ENCODE measurements around the gene UBAP2L.

The UBAP2L gene

GRCh38 chr1:154220071-154220969, at the start of gene UBAP2L:
Gene UBAP2L (plus strand): TSS chr1:154220955. CDS start chr1:154225124, 4,169 bp downstream.
- peak; percentile 98 to 99 for DNase-seq

- no peak for DNase-seq
Observed at GRCh38 chr1:154171223-154171583, 49.6 kb upstream of the UBAP2L start.

GRCh38 chr1:154171880-154172279, 48.9 kb upstream of the UBAP2L start:
- DNase-seq = no peak

GRCh38 chr1:154174654-154175053, 46.1 kb upstream of the UBAP2L start:
- DNase-seq = no peak

- DNase-seq = no peak
Observed at GRCh38 chr1:154176337-154176736, 44.4 kb upstream of the UBAP2L start.

GRCh38 chr1:154178013-154178412, 42.7 kb upstream of the UBAP2L start:
- DNase-seq = no peak

GRCh38 chr1:154178911-154179811, 41.6 kb upstream of the UBAP2L start:
- no peak for DNase-seq

GRCh38 chr1:154179946-154180687, 40.6 kb upstream of the UBAP2L start:
- no peak for DNase-seq

- no peak for DNase-seq
Observed at GRCh38 chr1:154181944-154182343, 38.8 kb upstream of the UBAP2L start.

- peak; percentile 88 to 89 for DNase-seq
Observed at GRCh38 chr1:154182344-154183045, 38.3 kb upstream of the UBAP2L start.

- peak; percentile 98 to 99 for DNase-seq
Observed at GRCh38 chr1:154183046-154183915, 37.5 kb upstream of the UBAP2L start.

- peak; percentile 80 to 83 for DNase-seq
Observed at GRCh38 chr1:154186177-154186576, 34.6 kb upstream of the UBAP2L start.

GRCh38 chr1:154186852-154187501, 33.8 kb upstream of the UBAP2L start:
- no peak for DNase-seq

GRCh38 chr1:154190550-154190949, 30.2 kb upstream of the UBAP2L start:
- no peak for DNase-seq

- DNase-seq = no peak
Observed at GRCh38 chr1:154191990-154192461, 28.7 kb upstream of the UBAP2L start, which contains the start of gene TPM3. Gene TPM3 (minus strand): TSS chr1:154192100. CDS start chr1:154192018, 82 bp downstream.

- DNase-seq = no peak
Observed at GRCh38 chr1:154192476-154192875, 28.3 kb upstream of the UBAP2L start.

- no peak for DNase-seq
Observed at GRCh38 chr1:154193821-154194220, 26.9 kb upstream of the UBAP2L start.

- DNase-seq = peak; percentile 31 to 38
Observed at GRCh38 chr1:154198756-154199562, 21.8 kb upstream of the UBAP2L start.

- DNase-seq = no peak
Observed at GRCh38 chr1:154199563-154199879, 21.2 kb upstream of the UBAP2L start.

GRCh38 chr1:154205778-154206177, 15.0 kb upstream of the UBAP2L start:
- DNase-seq = peak; percentile 55
